Thoracic aorta (tissue), 2 donors: ENCODE measurements around the gene KNDC1. TPM values are rescaled to one million over a fixed set of nuclear protein-coding genes. Genes with fewer than 3 reads are reported as not detected.

ENCODE experiments used
- ATAC-seq: fragments of 150-250 bp; one replicate; pipeline ENCODE4 v1.8.0; 2017; ENCODE audit warnings: low read depth; ENCODE audit not compliant: insufficient number of reproducible peaks, low FRiP score
- DNase-seq: peaks from one replicate; pipeline ENCODE4 v3.0.0-alpha.2; 2020; ENCODE audit warnings: low spot score
- H3K27ac ChIP-seq, 2 donors: fragments of 200-600 bp; sonication (generic); 1 replicate in 1 of 2; 2 replicates in 1 of 2; pipeline ENCODE4 v1.5.1; 2016; ENCODE audit warnings: mild to moderate bottlenecking in 2 of 2, moderate library complexity in 2 of 2
- H3K27me3 ChIP-seq: fragments of 200-600 bp; sonication (generic); replicated peaks from 2 replicates; pipeline ENCODE4 v1.6.0; 2016; ENCODE audit warnings: mild to moderate bottlenecking; ENCODE audit not compliant: insufficient read depth
- H3K36me3 ChIP-seq: fragments of 200-600 bp; sonication (generic); one replicate; pipeline ENCODE4 v1.5.1; 2016
- H3K4me1 ChIP-seq, 2 donors: fragments of 200-600 bp; sonication (generic); 1 replicate in 1 of 2; 2 replicates in 1 of 2; pipeline versions ENCODE4 v1.5.1 to v1.6.0; 2016; ENCODE audit warnings: low read depth in 2 of 2, mild to moderate bottlenecking in 1 of 2; ENCODE audit not compliant: control insufficient read depth in 1 of 2
- H3K4me3 ChIP-seq: fragments of 200-600 bp; sonication (generic); 2 replicates; pipeline ENCODE4 v1.5.1; 2016; ENCODE audit warnings: mild to moderate bottlenecking
- H3K9me3 ChIP-seq: fragments of 200-600 bp; sonication (generic); 2 replicates; pipeline ENCODE4 v1.5.1; 2016
- CTCF ChIP-seq: fragments of 200-600 bp; sonication (generic); IDR thresholded peaks from one replicate; pipeline ENCODE4 v1.5.1; 2019; ENCODE audit warnings: antibody characterized with exemption
- total RNA-seq, 2 donors: library from RNA; depleted of rRNA; stranded (reverse); fragments of >200 nt; gene quantifications; one replicate each; pipeline versions ENCODE4 v1.1.0 to v1.2.3, GENCODE V29; 2016

KNDC1 gene
- total RNA-seq, 2 donors from 2014 or later, result 0.14 to 0.95 TPM

- Histone ChIP-seq H3K9me3 (no peaks in the 10 kb centered on the region), H3K27me3 (no peaks in the 10 kb centered on the region), H3K36me3 (no peaks in the 10 kb centered on the region), H3K4me1 (no peaks in the 10 kb centered on the region), H3K27ac (no peak overlapping the region), H3K4me3 (no peak overlapping the region)
- TF ChIP-seq CTCF, result no peak
- DNase-seq (no peak), ATAC-seq (no peak)
These were observed 40.1 kb downstream of the KNDC1 start for GRCh38 chr10:133199992-133200611.

GRCh38 chr10:133200621-133201031, 40.6 kb downstream of the KNDC1 start:
- H3K36me3 ChIP-seq, result no peaks in the 10 kb centered on the region
- no peak overlapping the region for H3K4me3 ChIP-seq
- H3K27ac ChIP-seq, result no peak overlapping the region
- no peaks in the 10 kb centered on the region for H3K27me3 ChIP-seq
- H3K4me1 ChIP-seq, result no peaks in the 10 kb centered on the region
- H3K9me3 ChIP-seq, result no peaks in the 10 kb centered on the region
- no peak for ATAC-seq
- no peak for TF ChIP-seq CTCF
- no peak for DNase-seq

GRCh38 chr10:133201151-133201947, 41.3 kb downstream of the KNDC1 start:
- Histone ChIP-seq H3K4me3 (no peak overlapping the region), H3K27ac (no peak overlapping the region), H3K9me3 (no peaks in the 10 kb centered on the region), H3K27me3 (no peaks in the 10 kb centered on the region), H3K4me1 (no peaks in the 10 kb centered on the region), H3K36me3 (no peaks in the 10 kb centered on the region)
- ATAC-seq (no peak), DNase-seq (no peak)
- TF ChIP-seq CTCF, result no peak

GRCh38 chr10:133201948-133202725, 42.1 kb downstream of the KNDC1 start:
- Histone ChIP-seq H3K4me3 (no peak overlapping the region), H3K36me3 (no peaks in the 10 kb centered on the region), H3K27me3 (no peaks in the 10 kb centered on the region), H3K4me1 (no peaks in the 10 kb centered on the region), H3K9me3 (no peaks in the 10 kb centered on the region), H3K27ac (no peak overlapping the region)
- no peak for ATAC-seq
- no peak for TF ChIP-seq CTCF
- DNase-seq, result no peak
